K562 (cell line): Measurements from ENCODE around the gene DLL4. TPM values are rescaled to one million over a fixed set of nuclear protein-coding genes. Genes with fewer than 3 reads are reported as not detected.

Experiments used
- CEBPB ChIP-seq: fragments of 450-650 bp; IDR thresholded peaks from 2 replicates; pipeline ENCODE4 v1.6.1; 2016; ENCODE audit warnings: missing genetic modification characterization, missing compliant biosample characterization
- CREB3L1 ChIP-seq: fragments of 450-650 bp; IDR thresholded peaks from 2 replicates; pipeline ENCODE4 v1.6.1; 2014; ENCODE audit warnings: low read depth, mild to moderate bottlenecking, moderate library complexity, borderline replicate concordance
- ILF3 ChIP-seq: fragments of 450-650 bp; IDR thresholded peaks from 2 replicates; pipeline ENCODE4 v1.6.1; 2018; ENCODE audit warnings: antibody characterized with exemption, mild to moderate bottlenecking, moderate library complexity, borderline replicate concordance
- KDM1A ChIP-seq, 2 experiments: fragments of 450-650 bp; IDR thresholded peaks; 2 replicates each; pipeline ENCODE4 v1.6.1; 2016; ENCODE audit warnings: mild to moderate bottlenecking in 2 of 2
- SIRT6 ChIP-seq: IDR thresholded peaks from one replicate; pipeline ENCODE4 v1.6.1; 2012; ENCODE audit warnings: low read depth, mild to moderate bottlenecking, control low read depth, inconsistent platforms, low read length, moderate library complexity
- SIX5 ChIP-seq, 2 experiments: IDR thresholded peaks; 2 replicates each; pipeline ENCODE4 v1.6.1; 2011; ENCODE audit warnings: low read length in 2 of 2, borderline replicate concordance in 1 of 2, low read depth in 1 of 2, mild to moderate bottlenecking in 1 of 2, moderate library complexity in 1 of 2; ENCODE audit not compliant: insufficient read depth in 1 of 2
- VEZF1 ChIP-seq: fragments of 200-800 bp; sonication (Bioruptor generic); IDR thresholded peaks from 2 replicates; pipeline ENCODE4 v1.6.1; 2017; ENCODE audit warnings: missing genetic modification characterization, missing compliant biosample characterization
- XRCC3 ChIP-seq: fragments of 450-650 bp; IDR thresholded peaks from 2 replicates; pipeline ENCODE4 v1.6.1; 2017; ENCODE audit warnings: mild to moderate bottlenecking, moderate library complexity
- ZBTB1 ChIP-seq: sonication (generic); formaldehyde crosslinking; IDR thresholded peaks from 2 replicates; pipeline ENCODE4 v1.8.1; 2023; ENCODE audit warnings: missing genetic modification reagents, low read depth, mild to moderate bottlenecking, borderline replicate concordance
- ZBTB40 ChIP-seq, 2 experiments: fragments of 450-650 bp in 1 of 2; sonication (generic) in 1 of 2; formaldehyde crosslinking in 1 of 2; IDR thresholded peaks; 2 replicates each; pipeline versions ENCODE4 v1.7.1 to v1.9.0; 2016 to 2022; ENCODE audit warnings: inconsistent platforms in 1 of 2, mild to moderate bottlenecking in 1 of 2, missing genetic modification reagents in 1 of 2
- ZNF232 ChIP-seq: sonication (generic); formaldehyde crosslinking; IDR thresholded peaks from 2 replicates; pipeline ENCODE4 v1.8.0; 2022; ENCODE audit warnings: mild to moderate bottlenecking, missing genetic modification reagents
- ZNF354B ChIP-seq: fragments of 250-450 bp; sonication (Bioruptor Pico); IDR thresholded peaks from 2 replicates; pipeline ENCODE4 v1.4.0; 2020
- ZNF408 ChIP-seq: fragments of 250-450 bp; sonication (Bioruptor Pico); IDR thresholded peaks from 2 replicates; pipeline ENCODE4 v1.4.0; 2020; ENCODE audit warnings: low read depth, mild to moderate bottlenecking, moderate library complexity
- ZNF740 ChIP-seq, 3 experiments: fragments of 200-800 bp in 1 of 3; sonication (Bioruptor generic) in 1 of 3; sonication (generic) in 1 of 3; formaldehyde crosslinking in 1 of 3; IDR thresholded peaks; 2 replicates each; pipeline versions ENCODE4 v1.6.1 to v1.8.0; 2016 to 2022; ENCODE audit warnings: mild to moderate bottlenecking in 2 of 3, missing compliant biosample characterization in 2 of 3, missing genetic modification characterization in 2 of 3, missing genetic modification reagents in 1 of 3
- ZNF830 ChIP-seq: fragments of 250-450 bp; sonication (Bioruptor Pico); IDR thresholded peaks from 2 replicates; pipeline ENCODE4 v1.5.0; 2021; ENCODE audit warnings: mild to moderate bottlenecking
- polyA plus RNA-seq, 8 experiments: library from polyadenylated mRNA; depleted of rRNA in 4 of 8; stranded (reverse) in 5 of 8; unstranded in 3 of 8; fragments of >200 nt; fragmentation: Nextera tagmentation in 2 of 8; fragmentation: Illumina TruSeq in 1 of 8; extraction: Ambion mirVana in 2 of 8; extraction: Trizol in 1 of 8; gene quantifications; 2 replicates each; pipeline versions ENCODE4 v1.2.1 to v1.2.3, GENCODE V29; 2011 to 2014; ENCODE audit warnings: inconsistent platforms in 1 of 8, missing spikeins in 1 of 8
- total RNA-seq, 7 experiments: library from RNA; depleted of rRNA in 6 of 7; stranded (reverse); fragments of >200 nt in 6 of 7; fragmentation: Illumina TruSeq in 2 of 7; extraction: Trizol in 2 of 7; gene quantifications; 2 replicates each; pipeline versions ENCODE4 v1.2.1 to v1.2.3, GENCODE V29; 2011 to 2021; ENCODE audit warnings: low replicate concordance in 1 of 7

The DLL4 gene
- total and polyA plus RNA-seq, 9 of the 15 experiments (the other 6 are each of a cell fraction or from before 2014, with no cell fraction given), result 0.04 to 1.1 (median 0.41) TPM; not detected in 1

GRCh38 chr15:40901053-40901443 is 28.1 kb upstream of the DLL4 start (continued):
- TF ChIP-seq ZBTB40 (IDR thresholded peaks at IDR 0.05) (no peak), ZBTB40 (CRISPR knock-in tag; IDR thresholded peaks at IDR 0.05) (no peak), CEBPB (tag) (no peak), CREB3L1 (no peak), ZNF354B (CRISPR knock-in tag) (no peak), SIRT6 (no peak), ZNF408 (CRISPR knock-in tag) (no peak), SIX5 (IDR thresholded peaks at IDR 0.05; ENCODE audit: borderline replicate concordance in 1 of 2, insufficient read depth in 1 of 2, low read depth in 1 of 2, low read length in 2 of 2) (no peak), XRCC3 (no peak), VEZF1 (CRISPR knock-in tag) (no peak), ZBTB1 (CRISPR knock-in tag) (no peak), ZNF830 (CRISPR knock-in tag) (no peak), KDM1A (IDR thresholded peaks at IDR 0.05) (peak; percentile 80 to 83), ZNF232 (CRISPR knock-in tag) (no peak), ILF3 (no peak), ZNF740 (CRISPR knock-in tag; IDR thresholded peaks at IDR 0.05) (no peak), ZNF740 (tag; IDR thresholded peaks at IDR 0.05) (no peak)
